ENCODE results near the gene ATF6.

- TF ChIP-seq CTCF (conservative IDR thresholded peaks at IDR 0.05; ENCODE audit: low read length) (no peak), EZH2phosphoT487 (IDR thresholded peaks at IDR 0.05; ENCODE audit: borderline replicate concordance, low read depth, low read length) (no peak)
Observed at GRCh38 chr1:161782886-161783285, 16.8 kb downstream of the ATF6 start.
